Osteoblast (primary cell): Measurements from ENCODE around the gene ALPG. TPM values are rescaled to one million over a fixed set of nuclear protein-coding genes. Genes with fewer than 3 reads are reported as not detected.
"Not testable (repeated sequence)": the region's sequence is repeated elsewhere in the genome, so short reads cannot be mapped to it uniquely, and the experiment has no call there.

Experiments
- DNase-seq: peaks from one replicate; pipeline ENCODE4 v3.0.0; 2011; ENCODE audit warnings: low spot score, mixed read lengths; ENCODE audit not compliant: insufficient read length; ENCODE audit errors: missing footprints
- H2AFZ ChIP-seq: 2 replicates; pipeline ENCODE4 v1.6.0; 2011; ENCODE audit warnings: mild to moderate bottlenecking, low read length
- H3K27ac ChIP-seq: 2 replicates; pipeline ENCODE4 v1.5.1; 2011; ENCODE audit warnings: mild to moderate bottlenecking, low read depth, low read length, moderate library complexity
- H3K27me3 ChIP-seq: 2 replicates; pipeline ENCODE4 v1.6.0; 2012; ENCODE audit warnings: mild to moderate bottlenecking, control low read depth, inconsistent platforms, low read length, moderate library complexity; ENCODE audit not compliant: insufficient read depth
- H3K36me3 ChIP-seq: 2 replicates; pipeline ENCODE4 v1.5.1; 2011; ENCODE audit warnings: mild to moderate bottlenecking, low read length, control low read depth, moderate library complexity; ENCODE audit not compliant: insufficient read depth
- H3K4me1 ChIP-seq: 2 replicates; pipeline ENCODE4 v1.5.1; 2011; ENCODE audit warnings: mild to moderate bottlenecking, low read length, control low read depth, moderate library complexity; ENCODE audit not compliant: insufficient read depth
- H3K4me2 ChIP-seq: 2 replicates; pipeline ENCODE4 v1.6.0; 2011; ENCODE audit warnings: mild to moderate bottlenecking, low read length; ENCODE audit not compliant: insufficient read depth
- H3K4me3 ChIP-seq: fragments of 200-600 bp; sonication (generic); 3 replicates; pipeline ENCODE4 v1.5.1; 2012; ENCODE audit warnings: mild to moderate bottlenecking, low read length, inconsistent platforms; ENCODE audit not compliant: insufficient read depth
- H3K79me2 ChIP-seq: 2 replicates; pipeline ENCODE4 v1.6.0; 2012; ENCODE audit warnings: mild to moderate bottlenecking, low read length, control low read depth, inconsistent platforms; ENCODE audit not compliant: insufficient read depth
- H3K9me3 ChIP-seq: 2 replicates; pipeline ENCODE4 v1.5.1; 2011; ENCODE audit warnings: low read depth, low read length, control low read depth
- H4K20me1 ChIP-seq: 2 replicates; pipeline ENCODE4 v1.6.0; 2012; ENCODE audit warnings: mild to moderate bottlenecking, low read length, control low read depth; ENCODE audit not compliant: insufficient read depth
- CTCF ChIP-seq: IDR thresholded peaks from 2 replicates; pipeline ENCODE4 v1.5.1; 2011; ENCODE audit warnings: mild to moderate bottlenecking, low read depth, low read length, moderate library complexity; ENCODE audit errors: extremely low read depth
- total RNA-seq: library from RNA; depleted of rRNA; stranded (reverse); fragments of >200 nt; gene quantifications from 2 replicates; pipeline ENCODE4 v1.2.3, GENCODE V29; 2012

Gene ALPG
- total RNA-seq, 1 donor: not detected

- Histone ChIP-seq H4K20me1 (no peaks in the 10 kb centered on the region), H3K4me1 (no peaks in the 10 kb centered on the region), H3K27me3 (peaks cover 9% of the 10 kb centered on the region), H3K79me2 (no peaks in the 10 kb centered on the region), H3K4me2 (no peak overlapping the region), H3K27ac (no peak overlapping the region), H2AFZ (no peak overlapping the region), H3K4me3 (no peak overlapping the region), H3K9me3 (no peaks in the 10 kb centered on the region), H3K36me3 (no peaks in the 10 kb centered on the region)
- no peak for DNase-seq
- no peak for TF ChIP-seq CTCF
These were observed 29.9 kb upstream of the ALPG start for GRCh38 chr2:232376713-232377112.

- Histone ChIP-seq H4K20me1 (no peaks in the 10 kb centered on the region), H3K9me3 (no peaks in the 10 kb centered on the region), H2AFZ (no peak overlapping the region), H3K4me1 (no peaks in the 10 kb centered on the region), H3K4me3 (no peak overlapping the region), H3K4me2 (no peak overlapping the region), H3K27ac (no peak overlapping the region), H3K36me3 (no peaks in the 10 kb centered on the region), H3K27me3 (peaks cover 15% of the 10 kb centered on the region), H3K79me2 (no peaks in the 10 kb centered on the region)
- no peak for DNase-seq
- no peak for TF ChIP-seq CTCF
These were observed 29.3 kb upstream of the ALPG start for GRCh38 chr2:232377319-232377718.

GRCh38 chr2:232377841-232378734 lies 28.6 kb upstream of the ALPG start:
- Histone ChIP-seq H3K9me3 (no peaks in the 10 kb centered on the region), H3K36me3 (no peaks in the 10 kb centered on the region), H3K79me2 (no peaks in the 10 kb centered on the region), H3K27ac (no peak overlapping the region), H3K4me3 (no peak overlapping the region), H2AFZ (no peak overlapping the region), H4K20me1 (no peaks in the 10 kb centered on the region), H3K4me2 (no peak overlapping the region), H3K27me3 (peaks cover 19% of the 10 kb centered on the region), H3K4me1 (no peaks in the 10 kb centered on the region)
- no peak for TF ChIP-seq CTCF
- no peak for DNase-seq

- DNase-seq, H3K79me2 ChIP-seq, H4K20me1 ChIP-seq, H3K36me3 ChIP-seq, H3K4me2 ChIP-seq, H3K27ac ChIP-seq, H2AFZ ChIP-seq, H3K4me1 ChIP-seq, H3K9me3 ChIP-seq, H3K4me3 ChIP-seq: not testable (repeated sequence)
- H3K27me3 ChIP-seq: peaks cover 22% of the 10 kb centered on the region
These were observed 27.9 kb upstream of the ALPG start, which contains the start of gene ALPP for GRCh38 chr2:232378735-232379151. ALPP (plus strand) TSS chr2:232378751; CDS start chr2:232378803, 52 bp downstream.

- H3K36me3 ChIP-seq, DNase-seq, H3K9me3 ChIP-seq, H4K20me1 ChIP-seq, H2AFZ ChIP-seq, H3K79me2 ChIP-seq, H3K4me3 ChIP-seq, H3K4me1 ChIP-seq, H3K4me2 ChIP-seq, H3K27ac ChIP-seq: not testable (repeated sequence)
- H3K27me3 ChIP-seq: peaks cover 29% of the 10 kb centered on the region
These were observed 26.7 kb upstream of the ALPG start for GRCh38 chr2:232379610-232380590.
